Stimulated activated naive CD8-positive, alpha-beta T cell treated with anti-CD3 and anti-CD28 coated beads, Interleukin-15, Interleukin-2, amounts not matched to agents 100 ng/mL and 50 ng/mL, for 24 hours (primary cell): ENCODE data around the gene ANKRD13C.

Experiments used
- H3K27ac Mint-ChIP-seq: one replicate; pipeline ENCODE4 v1.8.0; 2021; ENCODE audit warnings: mild to moderate bottlenecking, mixed read lengths
- H3K27me3 Mint-ChIP-seq: one replicate; pipeline ENCODE4 v1.8.0; 2021; ENCODE audit warnings: mixed read lengths
- H3K36me3 Mint-ChIP-seq: one replicate; pipeline ENCODE4 v1.8.0; 2021; ENCODE audit warnings: low read depth, mixed read lengths
- H3K4me1 Mint-ChIP-seq: one replicate; pipeline ENCODE4 v1.8.0; 2021; ENCODE audit warnings: low read depth, mixed read lengths
- H3K4me3 Mint-ChIP-seq: one replicate; pipeline ENCODE4 v1.8.0; 2021; ENCODE audit warnings: mild to moderate bottlenecking, mixed read lengths
- H3K9me3 Mint-ChIP-seq: one replicate; pipeline ENCODE4 v1.8.0; 2021; ENCODE audit warnings: mixed read lengths

The ANKRD13C gene

GRCh38 chr1:70227439-70227838 is 127.1 kb downstream of the ANKRD13C start:
- H3K4me3 Mint-ChIP-seq = no peak overlapping the region
- H3K27me3 Mint-ChIP-seq = no peaks in the 10 kb centered on the region
- peak overlapping the region; percentile 9 for H3K27ac Mint-ChIP-seq
- H3K4me1 Mint-ChIP-seq = peaks cover 48% of the 10 kb centered on the region
- peaks cover 73% of the 10 kb centered on the region for H3K36me3 Mint-ChIP-seq
- no peaks in the 10 kb centered on the region for H3K9me3 Mint-ChIP-seq

DNA sequence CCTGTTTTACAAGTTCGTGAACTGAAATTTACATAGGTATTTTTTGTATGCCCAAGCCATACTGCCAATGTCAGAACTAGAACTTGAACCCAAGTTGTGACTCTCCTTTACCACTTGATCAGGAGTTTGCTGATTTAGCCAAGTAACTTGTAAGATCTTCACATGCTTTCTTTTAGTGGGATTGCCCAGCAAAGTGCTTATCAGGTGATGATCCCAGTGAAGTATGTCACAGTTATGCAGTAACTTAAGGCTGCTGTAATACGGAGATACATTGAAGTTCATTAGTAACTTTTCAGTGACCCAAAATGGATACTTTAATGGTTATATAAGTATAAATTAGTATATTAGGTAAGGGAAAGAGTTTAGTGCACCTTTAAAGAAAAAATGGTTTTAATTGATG is 129.6 kb downstream of the ANKRD13C start:
- no peaks in the 10 kb centered on the region for H3K9me3 Mint-ChIP-seq
- H3K4me3 Mint-ChIP-seq = peak overlapping the region; percentile 37
- H3K4me1 Mint-ChIP-seq = peaks cover 55% of the 10 kb centered on the region
- no peaks in the 10 kb centered on the region for H3K27me3 Mint-ChIP-seq
- peaks cover 61% of the 10 kb centered on the region for H3K36me3 Mint-ChIP-seq
- H3K27ac Mint-ChIP-seq = no peak overlapping the region

GRCh38 chr1:70222716-70223235 is 131.7 kb downstream of the ANKRD13C start:
- Mint-ChIP-seq H3K4me3 (peak overlapping the region; percentile 91), H3K36me3 (peaks cover 43% of the 10 kb centered on the region), H3K27ac (peak overlapping the region; percentile 92), H3K27me3 (no peaks in the 10 kb centered on the region), H3K9me3 (no peaks in the 10 kb centered on the region), H3K4me1 (peaks cover 53% of the 10 kb centered on the region)

GRCh38 chr1:70221238-70222121 is 133.0 kb downstream of the ANKRD13C start, which contains the start of gene SRSF11:
Gene SRSF11, plus strand, starts transcription at chr1:70221380. Its CDS starts 257 bp downstream, at chr1:70221637.
- Mint-ChIP-seq H3K9me3 (no peaks in the 10 kb centered on the region), H3K4me1 (peaks cover 40% of the 10 kb centered on the region), H3K4me3 (peak within 1 kb of the TSS; percentile 91), H3K36me3 (peaks cover 46% of the 10 kb centered on the region), H3K27me3 (no peaks in the 10 kb centered on the region), H3K27ac (peak within 1 kb of the TSS; percentile 92)

DNA sequence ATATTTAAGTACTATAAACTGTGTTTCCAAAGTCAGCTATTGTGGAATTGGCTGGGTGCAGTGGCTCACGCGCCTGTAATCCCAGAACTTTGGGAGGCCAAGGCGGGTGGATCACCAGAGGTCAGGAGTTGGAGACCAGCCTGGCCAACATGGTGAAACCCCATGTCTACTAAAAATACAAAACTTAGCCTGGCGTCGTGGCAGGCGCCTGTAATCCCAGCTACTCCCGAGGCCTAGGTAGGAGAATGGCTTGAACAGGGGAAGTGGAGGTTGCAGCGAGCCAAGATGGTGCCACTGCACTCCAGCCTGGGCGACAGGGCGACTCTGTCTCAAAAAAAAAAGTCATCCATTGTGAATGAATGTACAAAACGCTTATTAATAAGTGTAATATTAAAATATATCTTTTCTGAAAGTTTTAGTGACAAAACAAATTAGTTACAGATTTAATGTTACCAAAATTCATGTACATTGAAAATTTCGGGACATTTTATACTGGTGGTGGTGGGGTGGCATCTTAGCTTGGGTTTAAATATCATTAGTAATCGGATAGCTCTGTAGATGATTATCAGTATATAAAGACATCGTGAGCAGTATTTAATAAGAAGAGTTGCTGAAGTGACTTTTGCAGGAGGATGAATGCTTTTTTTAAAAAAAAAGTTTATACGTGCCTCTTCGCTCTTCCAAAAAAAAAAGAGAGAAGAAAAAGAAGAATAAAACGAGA is 133.8 kb downstream of the ANKRD13C start:
- Mint-ChIP-seq H3K9me3 (no peaks in the 10 kb centered on the region), H3K27me3 (no peaks in the 10 kb centered on the region), H3K4me1 (peaks cover 38% of the 10 kb centered on the region), H3K36me3 (peaks cover 52% of the 10 kb centered on the region), H3K4me3 (peak overlapping the region; percentile 91), H3K27ac (peak overlapping the region; percentile 92)

GRCh38 chr1:70220015-70220414 is 134.5 kb downstream of the ANKRD13C start:
- Mint-ChIP-seq H3K4me3 (peak overlapping the region; percentile 57), H3K36me3 (peaks cover 56% of the 10 kb centered on the region), H3K9me3 (no peaks in the 10 kb centered on the region), H3K4me1 (peaks cover 34% of the 10 kb centered on the region), H3K27me3 (no peaks in the 10 kb centered on the region), H3K27ac (peak overlapping the region; percentile 75)

DNA sequence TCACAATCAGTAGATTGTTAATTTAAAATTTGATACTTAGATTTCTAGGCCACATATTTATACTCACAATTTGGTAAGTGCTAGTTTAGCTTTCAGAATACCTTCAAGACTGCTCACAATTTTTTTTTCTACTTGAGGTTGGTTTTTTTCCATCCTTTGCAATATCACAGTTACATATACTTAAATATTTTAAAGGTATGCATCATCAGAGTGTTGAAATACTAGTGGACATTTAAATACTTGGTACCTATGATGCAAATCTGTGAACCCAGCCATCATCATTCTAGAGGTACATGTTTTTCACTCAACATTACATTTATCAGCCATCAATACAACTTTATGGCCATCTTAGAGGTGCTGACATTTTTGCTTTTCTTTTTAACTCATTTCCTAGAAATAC is 143.0 kb downstream of the ANKRD13C start:
- Mint-ChIP-seq H3K27me3 (no peaks in the 10 kb centered on the region), H3K9me3 (no peaks in the 10 kb centered on the region), H3K27ac (peak overlapping the region; percentile 68), H3K36me3 (peaks cover 38% of the 10 kb centered on the region), H3K4me1 (peaks cover 60% of the 10 kb centered on the region), H3K4me3 (no peak overlapping the region)

DNA sequence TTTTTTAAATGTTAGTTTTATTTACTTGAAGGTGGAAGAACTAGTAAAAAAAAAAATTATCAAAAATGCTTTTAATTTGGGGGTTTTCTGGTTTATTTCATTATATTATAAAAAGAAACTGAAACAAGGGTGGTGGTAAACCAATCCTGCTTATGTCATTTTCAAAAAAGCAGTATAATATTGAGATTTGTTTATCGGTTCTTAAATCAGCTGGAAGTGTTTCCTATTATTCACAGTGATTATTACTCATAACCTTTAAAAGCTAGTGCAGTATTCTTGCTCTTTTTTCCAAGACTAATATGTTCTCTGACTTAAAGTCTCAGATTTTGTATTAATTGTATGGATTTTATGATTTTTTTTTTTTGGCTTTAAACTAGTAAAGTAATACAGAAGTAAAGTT is 143.7 kb downstream of the ANKRD13C start:
- H3K36me3 Mint-ChIP-seq = peaks cover 31% of the 10 kb centered on the region
- no peak overlapping the region for H3K27ac Mint-ChIP-seq
- H3K4me1 Mint-ChIP-seq = peaks cover 65% of the 10 kb centered on the region
- no peak overlapping the region for H3K4me3 Mint-ChIP-seq
- no peaks in the 10 kb centered on the region for H3K9me3 Mint-ChIP-seq
- no peaks in the 10 kb centered on the region for H3K27me3 Mint-ChIP-seq
